GM19035 (cell line): Measurements from ENCODE around the gene EMILIN1.
"Not testable (repeated sequence)": the region's sequence is repeated elsewhere in the genome, so short reads cannot be mapped to it uniquely, and the experiment has no call there.

Experiments used
- ATAC-seq: cut with Tn5 transposase; IDR thresholded peaks from one replicate; pipeline ENCODE4 v1.9.1; 2021; ENCODE audit not compliant: unreplicated experiment

Gene EMILIN1

DNA sequence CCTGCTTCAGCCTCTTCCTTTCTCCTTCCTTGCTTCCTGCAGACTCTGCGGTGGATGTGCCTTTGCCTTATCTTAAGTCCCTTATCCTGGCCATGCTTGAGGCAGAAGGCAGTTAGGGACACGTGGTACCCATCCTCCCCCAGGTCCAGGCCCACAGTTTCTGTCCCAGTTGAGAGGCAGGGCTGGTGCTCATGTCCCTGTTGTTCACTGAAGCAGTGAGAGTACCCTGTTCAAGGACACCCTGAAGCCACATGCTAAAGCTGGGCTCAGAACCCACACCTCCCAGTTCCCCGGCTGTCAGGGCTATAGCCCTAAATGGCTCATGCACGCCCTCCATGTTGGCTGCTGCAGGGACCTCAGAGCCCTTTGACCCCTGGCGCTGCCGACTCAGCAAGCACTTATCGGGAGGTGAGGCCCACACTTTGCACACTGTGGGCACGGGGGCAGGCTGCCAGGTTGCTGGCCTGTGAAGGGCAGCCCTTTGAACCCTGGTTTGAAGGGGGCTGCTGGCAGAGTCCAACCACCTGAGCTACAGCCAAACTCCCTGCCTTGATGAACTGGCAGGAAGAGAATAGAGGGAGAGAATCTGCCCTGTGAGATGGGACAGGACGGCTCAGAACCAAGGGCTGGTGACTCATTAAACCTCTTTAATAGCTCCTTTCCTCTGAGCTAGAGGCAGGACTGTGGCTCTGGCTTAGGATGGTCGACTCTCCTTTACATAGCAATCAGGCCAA is 14.4 kb downstream of the EMILIN1 start:
- no peak for ATAC-seq

DNA sequence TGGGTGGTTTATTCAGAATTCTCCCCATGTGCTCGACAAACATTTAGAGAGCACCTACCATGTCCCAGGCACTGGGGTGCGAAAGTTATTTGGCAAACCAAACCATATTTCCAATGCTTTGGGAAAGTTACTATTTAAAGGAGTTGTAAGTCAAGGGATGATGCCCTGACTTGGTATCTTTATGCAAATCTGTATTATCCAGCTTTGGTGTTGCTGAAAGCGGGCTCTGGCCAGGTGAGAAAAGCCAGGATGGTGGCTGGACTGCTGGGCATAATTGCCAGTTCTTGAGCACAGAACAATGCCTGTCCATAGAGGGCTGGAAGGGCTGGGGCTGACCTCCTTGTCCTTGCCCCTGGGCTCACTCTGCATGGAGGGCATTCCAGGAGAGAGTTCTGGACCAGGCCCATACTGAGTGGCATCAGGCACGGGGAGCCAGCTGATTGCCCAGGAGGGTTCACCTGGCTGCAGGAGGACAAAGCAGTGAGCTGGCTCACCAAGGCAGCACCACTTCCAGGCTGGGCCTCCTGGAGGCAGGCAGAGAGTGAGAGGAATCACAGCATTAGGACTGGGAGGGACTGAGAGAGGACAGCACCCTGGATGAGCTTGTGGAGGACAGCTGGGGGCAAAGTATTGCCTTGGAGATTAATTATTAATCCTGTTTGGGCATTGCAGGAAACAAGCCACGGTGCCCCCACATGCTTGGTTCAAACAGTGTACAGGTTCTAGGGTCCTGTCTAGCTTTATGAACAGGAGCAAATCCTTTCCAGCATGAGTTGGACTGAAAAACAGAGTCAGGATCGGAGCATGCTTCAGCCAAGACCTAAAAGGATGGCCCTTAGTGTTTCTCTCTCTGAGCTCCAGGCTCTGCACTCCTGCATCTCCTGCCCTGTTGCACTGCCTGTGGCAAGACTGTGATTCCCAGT is 15.3 kb downstream of the EMILIN1 start:
- no peak for ATAC-seq

DNA sequence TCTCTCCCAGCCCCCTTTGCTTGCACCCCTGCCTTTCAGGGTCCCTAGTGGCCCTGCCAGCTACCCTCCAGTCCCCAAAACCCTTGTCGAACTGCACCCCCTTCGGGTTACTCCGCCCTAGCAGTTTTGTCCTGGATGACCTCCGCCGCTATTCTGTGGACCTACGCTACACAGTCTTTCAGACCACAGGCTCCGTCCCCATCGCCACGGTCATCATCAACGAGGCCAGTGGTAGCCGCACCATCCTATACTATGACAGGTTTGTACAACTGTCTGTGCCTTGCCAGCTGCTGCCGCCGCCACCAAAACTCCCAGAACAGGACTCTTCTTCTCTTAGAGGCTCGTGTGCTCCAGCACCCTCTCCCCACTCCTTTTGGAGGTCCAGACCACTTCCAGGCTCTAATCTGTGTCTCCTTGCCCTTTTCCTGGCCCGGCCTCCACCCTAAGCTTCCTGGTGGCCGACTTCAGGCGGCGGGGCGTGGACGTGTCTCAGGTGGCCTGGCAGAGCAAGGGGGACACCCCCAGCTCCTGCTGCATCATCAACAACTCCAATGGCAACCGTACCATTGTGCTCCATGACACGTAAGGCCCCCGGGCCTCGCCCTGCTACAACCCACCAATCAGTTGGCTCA is 16.1 kb downstream of the EMILIN1 start:
- no peak for ATAC-seq

GRCh38 chr2:27095427-27095744 is 17.0 kb downstream of the EMILIN1 start:
- ATAC-seq = no peak

GRCh38 chr2:27095745-27096651 is 17.6 kb downstream of the EMILIN1 start:
- ATAC-seq = no peak

- no peak for ATAC-seq
Observed at GRCh38 chr2:27096748-27097297, 18.4 kb downstream of the EMILIN1 start.

DNA sequence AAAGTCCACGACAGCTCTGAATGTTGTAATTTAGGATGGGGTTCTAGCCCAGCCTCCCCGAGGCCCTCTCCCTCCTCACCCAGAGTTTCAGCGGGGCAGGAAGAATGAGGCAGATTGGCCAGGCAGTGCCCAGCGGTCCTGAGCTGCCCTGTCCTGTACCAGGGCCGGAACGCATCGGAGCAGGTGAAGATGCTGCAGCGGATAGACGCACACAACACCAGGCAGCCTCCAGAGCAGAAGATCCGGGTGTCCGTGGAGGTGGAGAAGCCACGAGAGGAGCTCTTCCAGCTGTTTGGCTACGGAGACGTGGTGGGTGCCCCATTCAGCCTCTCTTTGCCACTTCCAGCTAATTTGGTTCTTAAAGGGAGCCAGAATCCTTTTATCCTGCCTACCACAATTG is 18.9 kb downstream of the EMILIN1 start:
- no peak for ATAC-seq

DNA sequence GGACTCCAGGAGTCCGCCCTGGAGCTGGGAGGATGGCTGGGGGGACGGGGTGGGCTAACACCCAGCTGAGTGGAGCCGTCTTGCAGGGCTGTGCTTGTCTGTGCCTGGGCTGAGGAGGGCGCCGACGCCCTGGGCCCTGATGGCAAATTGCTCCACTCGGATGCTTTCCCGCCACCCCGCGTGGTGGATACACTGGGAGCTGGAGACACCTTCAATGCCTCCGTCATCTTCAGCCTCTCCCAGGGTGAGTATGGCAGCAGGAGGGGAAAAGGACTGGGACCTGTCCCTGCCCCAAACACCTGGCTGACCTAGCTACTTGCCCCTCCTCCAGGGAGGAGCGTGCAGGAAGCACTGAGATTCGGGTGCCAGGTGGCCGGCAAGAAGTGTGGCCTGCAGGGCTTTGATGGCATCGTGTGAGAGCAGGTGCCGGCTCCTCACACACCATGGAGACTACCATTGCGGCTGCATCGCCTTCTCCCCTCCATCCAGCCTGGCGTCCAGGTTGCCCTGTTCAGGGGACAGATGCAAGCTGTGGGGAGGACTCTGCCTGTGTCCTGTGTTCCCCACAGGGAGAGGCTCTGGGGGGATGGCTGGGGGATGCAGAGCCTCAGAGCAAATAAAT is 21.0 kb downstream of the EMILIN1 start:
- ATAC-seq = no peak

GRCh38 chr2:27100036-27100435 is 21.6 kb downstream of the EMILIN1 start:
- ATAC-seq = no peak

GRCh38 chr2:27102329-27102728 is 23.9 kb downstream of the EMILIN1 start:
- ATAC-seq = no peak

GRCh38 chr2:27105981-27106380 is 27.6 kb downstream of the EMILIN1 start:
- ATAC-seq = no peak

DNA sequence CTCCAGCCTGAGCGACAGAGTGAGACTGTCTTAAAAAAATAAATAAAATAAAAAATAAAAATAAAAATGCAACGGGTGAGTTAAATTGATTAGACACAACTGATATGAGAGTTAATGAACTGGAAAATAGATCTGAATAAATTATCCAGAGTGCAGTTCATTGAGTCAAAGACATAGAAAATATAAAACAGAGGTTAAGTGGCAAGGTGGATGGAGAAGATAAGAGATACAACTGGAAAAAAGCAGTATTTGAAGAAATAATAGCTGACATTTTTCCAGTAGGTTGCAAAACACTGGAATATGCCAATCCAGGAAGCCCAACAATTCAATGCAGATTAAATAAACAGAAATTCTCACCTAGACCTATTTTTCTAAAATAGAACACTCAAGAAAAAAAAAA is 29.8 kb downstream of the EMILIN1 start:
- no peak for ATAC-seq

DNA sequence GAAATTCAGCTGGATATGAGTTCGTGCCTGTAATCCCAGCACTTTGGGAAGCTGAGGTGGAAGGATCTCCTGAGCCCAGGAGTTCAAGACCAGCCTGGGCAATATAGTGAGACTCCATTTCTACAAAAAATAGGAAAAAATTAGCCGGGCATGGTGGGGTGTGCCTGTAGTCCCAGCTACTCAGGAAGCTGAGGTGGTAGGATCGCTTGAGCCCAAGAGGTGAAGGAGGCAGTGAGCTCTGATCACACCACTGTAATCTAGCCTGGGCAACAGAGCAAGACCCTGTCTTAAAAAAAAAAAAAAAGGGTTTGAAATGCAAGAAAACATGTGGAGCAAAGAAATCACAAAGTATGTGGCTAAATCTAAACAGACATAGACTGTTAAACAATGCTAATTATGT is 30.7 kb downstream of the EMILIN1 start:
- no peak for ATAC-seq

DNA sequence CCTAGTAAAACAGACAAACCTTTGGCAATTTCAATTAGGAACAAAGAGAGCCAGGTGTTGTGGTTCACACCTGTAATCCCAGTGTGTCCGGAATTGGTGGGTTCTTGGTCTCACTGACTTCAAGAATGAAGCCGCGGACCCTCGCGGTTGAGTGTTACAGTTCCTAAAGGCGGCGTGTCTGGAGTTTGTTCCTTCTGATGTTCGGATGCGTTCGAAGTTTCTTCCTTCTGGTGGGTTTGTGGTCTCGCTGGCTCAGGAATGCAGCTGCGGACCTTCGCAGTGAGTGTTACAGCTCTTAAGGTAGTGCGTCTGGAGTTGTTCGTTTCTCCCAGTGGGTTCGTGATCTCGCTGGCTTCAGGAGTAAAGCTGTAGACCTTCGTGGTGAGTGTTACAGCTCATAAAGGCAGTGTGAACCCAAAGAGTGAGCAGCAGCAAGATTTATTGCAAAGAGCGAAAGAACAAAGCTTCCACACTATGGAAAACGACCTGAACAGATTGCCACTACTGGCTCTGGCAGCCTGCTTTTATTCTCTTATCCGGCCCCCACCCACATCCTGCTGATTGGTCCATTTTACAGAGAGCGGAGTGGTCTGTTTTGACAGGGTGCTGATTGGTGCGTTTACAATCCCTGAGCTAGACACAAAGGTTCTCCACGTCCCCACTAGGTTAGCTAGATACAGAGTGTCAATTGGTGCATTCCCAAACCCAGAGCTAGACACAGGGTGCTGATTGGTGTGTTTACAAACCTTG is 32.4 kb downstream of the EMILIN1 start:
- not testable (repeated sequence) for ATAC-seq

- ATAC-seq = not testable (repeated sequence)
Observed at GRCh38 chr2:27111392-27112078, 33.1 kb downstream of the EMILIN1 start.

GRCh38 chr2:27115519-27115918 is 37.1 kb downstream of the EMILIN1 start:
- no peak for ATAC-seq

- no peak for ATAC-seq
Observed at GRCh38 chr2:27117995-27118524, 39.6 kb downstream of the EMILIN1 start.

GRCh38 chr2:27118525-27119329 is 40.3 kb downstream of the EMILIN1 start, which contains the start of gene CGREF1:
Gene CGREF1, minus strand, starts transcription at chr2:27119128. Its CDS starts 14,762 bp downstream, at chr2:27104366.
- ATAC-seq = no peak
